ENCODE results near the gene PHF20. TPM values are rescaled to one million over a fixed set of nuclear protein-coding genes. Genes with fewer than 3 reads are reported as not detected.

The PHF20 gene
- total and polyA plus RNA-seq, 2 of the 13 experiments (the other 11 are each of a cell fraction or from before 2014, with no cell fraction given): 22.8 to 34.1 TPM

- TF ChIP-seq GATAD2A (CRISPR knock-in tag; IDR thresholded peaks at IDR 0.05) (peak; percentile 10; the same call in 1 of the 2 replicates), MBD4 (IDR thresholded peaks at IDR 0.05; ENCODE audit: borderline replicate concordance, low read length) (no peak), GPN1 (CRISPR knock-in tag; IDR thresholded peaks at IDR 0.05; ENCODE audit: borderline replicate concordance) (0 out of 2 replicates have a peak, but pooled peaks have one; percentile 2), ZNF850 (CRISPR knock-in tag; conservative IDR thresholded peaks at IDR 0.05) (0 out of 2 replicates have a peak, but pooled peaks have one; percentile 81), FLYWCH1 (CRISPR knock-in tag; IDR thresholded peaks at IDR 0.05) (0 out of 2 replicates have a peak, but pooled peaks have one; percentile 62), MBNL3 (CRISPR knock-in tag; conservative IDR thresholded peaks at IDR 0.05) (no peak), REL (CRISPR knock-in tag; conservative IDR thresholded peaks at IDR 0.05) (no peak), ZNF747 (CRISPR knock-in tag; IDR thresholded peaks at IDR 0.05; ENCODE audit: borderline replicate concordance) (0 out of 2 replicates have a peak, but pooled peaks have one; percentile 61), TAF1 (CRISPR knock-in tag; IDR thresholded peaks at IDR 0.05) (0 out of 2 replicates have a peak, but pooled peaks have one; percentile 1), ZNF512B (CRISPR knock-in tag; IDR thresholded peaks at IDR 0.05; ENCODE audit: borderline replicate concordance) (no peak), HBP1 (CRISPR knock-in tag; IDR thresholded peaks at IDR 0.05; ENCODE audit: low read depth) (0 out of 2 replicates have a peak, but pooled peaks have one; percentile 44), ZFP36L2 (CRISPR knock-in tag; IDR thresholded peaks at IDR 0.05) (no peak), PATZ1 (CRISPR knock-in tag; IDR thresholded peaks at IDR 0.05) (0 out of 2 replicates have a peak, but pooled peaks have one; percentile 1), CCAR2 (optimal IDR thresholded peaks at IDR 0.05; ENCODE audit: low read depth, low read length) (peak; percentile 38), CREB3 (CRISPR knock-in tag; IDR thresholded peaks at IDR 0.05) (no peak)
- TF ChIP-seq, protein P1, sequence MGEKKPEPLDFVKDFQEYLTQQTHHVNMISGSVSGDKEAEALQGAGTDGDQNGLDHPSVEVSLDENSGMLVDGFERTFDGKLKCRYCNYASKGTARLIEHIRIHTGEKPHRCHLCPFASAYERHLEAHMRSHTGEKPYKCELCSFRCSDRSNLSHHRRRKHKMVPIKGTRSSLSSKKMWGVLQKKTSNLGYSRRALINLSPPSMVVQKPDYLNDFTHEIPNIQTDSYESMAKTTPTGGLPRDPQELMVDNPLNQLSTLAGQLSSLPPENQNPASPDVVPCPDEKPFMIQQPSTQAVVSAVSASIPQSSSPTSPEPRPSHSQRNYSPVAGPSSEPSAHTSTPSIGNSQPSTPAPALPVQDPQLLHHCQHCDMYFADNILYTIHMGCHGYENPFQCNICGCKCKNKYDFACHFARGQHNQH (CRISPR knock-in tag; IDR thresholded peaks at IDR 0.05): no peak
- TF ChIP-seq, protein P2, sequence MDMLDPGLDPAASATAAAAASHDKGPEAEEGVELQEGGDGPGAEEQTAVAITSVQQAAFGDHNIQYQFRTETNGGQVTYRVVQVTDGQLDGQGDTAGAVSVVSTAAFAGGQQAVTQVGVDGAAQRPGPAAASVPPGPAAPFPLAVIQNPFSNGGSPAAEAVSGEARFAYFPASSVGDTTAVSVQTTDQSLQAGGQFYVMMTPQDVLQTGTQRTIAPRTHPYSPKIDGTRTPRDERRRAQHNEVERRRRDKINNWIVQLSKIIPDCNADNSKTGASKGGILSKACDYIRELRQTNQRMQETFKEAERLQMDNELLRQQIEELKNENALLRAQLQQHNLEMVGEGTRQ (IDR thresholded peaks at IDR 0.05; ENCODE audit: low read depth, low read length): no peak
- TF ChIP-seq, protein P2 (CRISPR knock-in tag; IDR thresholded peaks at IDR 0.05; ENCODE audit: borderline replicate concordance): peak; percentile 44
These were observed 796 bp downstream of the PHF20 start (continued) for GRCh38 chr20:35772563-35773058.
